ENCODE data around the gene PALM.

- TF ChIP-seq PATZ1 (CRISPR knock-in tag; IDR thresholded peaks at IDR 0.05; ENCODE audit: borderline replicate concordance) (no peak), GLIS3 (CRISPR knock-in tag; IDR thresholded peaks at IDR 0.05) (no peak), ZFP3 (CRISPR knock-in tag; IDR thresholded peaks at IDR 0.05) (no peak), TCF4 (CRISPR knock-in tag; IDR thresholded peaks at IDR 0.05; ENCODE audit: borderline replicate concordance) (no peak), ZNF8 (CRISPR knock-in tag; IDR thresholded peaks at IDR 0.05) (no peak), RARB (CRISPR knock-in tag; IDR thresholded peaks at IDR 0.05) (no peak), ZC3H10 (CRISPR knock-in tag; IDR thresholded peaks at IDR 0.05) (no peak), TOX (CRISPR knock-in tag; IDR thresholded peaks at IDR 0.05; ENCODE audit: borderline replicate concordance) (no peak), ESRRG (CRISPR knock-in tag; IDR thresholded peaks at IDR 0.05) (no peak)
Measured at GRCh38 chr19:746208-746819, 37.6 kb downstream of the PALM start.

All from SK-N-SH treated with all-trans-retinoic acid at 6 μM for 48 hours (cell line).